GM12872 (cell line): ENCODE results near the gene SMOC2.

Experiments used
- CTCF ChIP-seq: IDR thresholded peaks from 3 replicates; pipeline ENCODE4 v1.5.1; 2011; ENCODE audit warnings: low read depth, mild to moderate bottlenecking, low read length, moderate library complexity; ENCODE audit not compliant: insufficient read depth

SMOC2 gene

GRCh38 chr6:168437751-168438150 lies 3.2 kb upstream of the SMOC2 start:
- TF ChIP-seq CTCF = no peak

- TF ChIP-seq CTCF = no peak
These were observed 2.0 kb upstream of the SMOC2 start for GRCh38 chr6:168438783-168439520.

GRCh38 chr6:168439794-168440450 lies 1.1 kb upstream of the SMOC2 start:
- TF ChIP-seq CTCF = no peak

- no peak for TF ChIP-seq CTCF
These were observed 729 bp downstream of the SMOC2 start for GRCh38 chr6:168441434-168442391.

GRCh38 chr6:168442646-168443045 lies 1.7 kb downstream of the SMOC2 start:
- TF ChIP-seq CTCF = no peak

GRCh38 chr6:168447282-168447681 lies 6.3 kb downstream of the SMOC2 start:
- no peak for TF ChIP-seq CTCF

- no peak for TF ChIP-seq CTCF
These were observed 6.7 kb downstream of the SMOC2 start for GRCh38 chr6:168447700-168448099.
